Measurements from ENCODE around the gene CHD5. TPM values are rescaled to one million over a fixed set of nuclear protein-coding genes. Genes with fewer than 3 reads are reported as not detected.

Gene CHD5
- total RNA-seq, 1 experiment from 2014 or later = 1.6 TPM

DNA sequence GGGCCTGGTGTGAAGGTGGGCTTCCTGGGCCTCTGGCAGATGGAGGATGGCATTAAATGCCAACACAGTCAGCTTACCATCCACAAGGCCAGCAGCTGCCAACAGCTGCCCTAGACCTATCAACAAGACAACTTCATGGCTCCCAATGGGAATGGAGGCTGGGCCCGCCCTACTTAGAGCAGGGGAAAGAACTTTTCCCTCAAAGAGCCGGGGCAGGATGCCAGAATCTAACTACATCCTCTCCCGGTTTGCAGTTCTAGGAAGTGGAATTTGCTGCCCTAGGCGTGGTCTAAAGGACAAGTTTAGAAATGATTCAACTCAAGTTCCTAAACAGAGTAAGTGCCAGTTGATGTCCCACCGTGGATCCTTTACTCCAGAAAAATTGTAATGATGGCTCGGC lies 42.5 kb upstream of the CHD5 start:
- Histone ChIP-seq H3K14ac (ENCODE audit: insufficient read depth, low read length) (no peak overlapping the region), H3K56ac (ENCODE audit: insufficient read length, low read depth, low read length) (no peak overlapping the region), H3K23ac (ENCODE audit: insufficient read length, low read depth, low read length) (no peak overlapping the region), H3K18ac (ENCODE audit: insufficient read length, low read depth, low read length) (no peak overlapping the region), H3T11ph (ENCODE audit: low read length) (no peak overlapping the region), H2BK20ac (ENCODE audit: low read depth, low read length, poor library complexity, severe bottlenecking) (no peak overlapping the region), H3K4me1 (ENCODE audit: insufficient read depth, low read length) (no peaks in the 10 kb centered on the region), H2BK15ac (ENCODE audit: low read depth, low read length) (no peak overlapping the region), H3K23me2 (ENCODE audit: insufficient read length, low read depth, low read length, poor library complexity, severe bottlenecking) (no peaks in the 10 kb centered on the region), H3K27ac (ENCODE audit: insufficient read length, low read depth, low read length) (no peak overlapping the region), H2BK120ac (ENCODE audit: low read depth, low read length, poor library complexity, severe bottlenecking) (no peak overlapping the region), H3K9me3 (ENCODE audit: control insufficient read depth, low read depth, low read length) (no peaks in the 10 kb centered on the region), H2BK12ac (ENCODE audit: insufficient read length, low read depth, low read length) (no peak overlapping the region), H3K79me1 (ENCODE audit: insufficient read depth, low read depth, low read length, poor library complexity, severe bottlenecking) (peaks cover 3% of the 10 kb centered on the region), H2BK5ac (ENCODE audit: insufficient read length, low read length) (no peak overlapping the region), H3K9ac (ENCODE audit: extremely low read depth, insufficient read length, low read length) (no peak overlapping the region), H3K4me2 (ENCODE audit: insufficient read depth, insufficient read length, low read length) (no peak overlapping the region), H4K5ac (ENCODE audit: insufficient read length, low read depth, low read length) (no peak overlapping the region), H2AFZ (ENCODE audit: low read length) (no peak overlapping the region), H4K91ac (ENCODE audit: insufficient read length, low read depth, low read length) (no peak overlapping the region), H3K79me2 (ENCODE audit: insufficient read depth, low read length) (no peaks in the 10 kb centered on the region), H4K20me1 (ENCODE audit: control insufficient read depth, insufficient read depth, insufficient read length) (no peaks in the 10 kb centered on the region), H2AK5ac (ENCODE audit: insufficient read length, low read length) (no peak overlapping the region), H4K8ac (replicated peaks; ENCODE audit: insufficient read length, low read depth, low read length) (no peak overlapping the region), H3K4ac (ENCODE audit: low read depth, low read length) (no peak overlapping the region), H3K27me3 (ENCODE audit: insufficient read depth, low read length) (no peaks in the 10 kb centered on the region)
- H3K36me3 Mint-ChIP-seq (ENCODE audit: insufficient read depth in 1 of 3, low read depth in 3 of 3) = peaks cover 38 to 66% (median 48%) of the 10 kb centered on the region in 3 experiments; a peak in 6 of 7 replicates
- no peak overlapping the region for H3K4me3 Mint-ChIP-seq
- peaks cover 2 to 6% of the 10 kb centered on the region in 2 experiments; a peak in 2 of 4 replicates for H3K4me1 Mint-ChIP-seq
- no CpG with 5 or more reads among the region's 6 CpGs for WGBS (ENCODE audit: extremely low coverage, insufficient read length, low lambda C conversion rate)
- TF ChIP-seq, protein P1, sequence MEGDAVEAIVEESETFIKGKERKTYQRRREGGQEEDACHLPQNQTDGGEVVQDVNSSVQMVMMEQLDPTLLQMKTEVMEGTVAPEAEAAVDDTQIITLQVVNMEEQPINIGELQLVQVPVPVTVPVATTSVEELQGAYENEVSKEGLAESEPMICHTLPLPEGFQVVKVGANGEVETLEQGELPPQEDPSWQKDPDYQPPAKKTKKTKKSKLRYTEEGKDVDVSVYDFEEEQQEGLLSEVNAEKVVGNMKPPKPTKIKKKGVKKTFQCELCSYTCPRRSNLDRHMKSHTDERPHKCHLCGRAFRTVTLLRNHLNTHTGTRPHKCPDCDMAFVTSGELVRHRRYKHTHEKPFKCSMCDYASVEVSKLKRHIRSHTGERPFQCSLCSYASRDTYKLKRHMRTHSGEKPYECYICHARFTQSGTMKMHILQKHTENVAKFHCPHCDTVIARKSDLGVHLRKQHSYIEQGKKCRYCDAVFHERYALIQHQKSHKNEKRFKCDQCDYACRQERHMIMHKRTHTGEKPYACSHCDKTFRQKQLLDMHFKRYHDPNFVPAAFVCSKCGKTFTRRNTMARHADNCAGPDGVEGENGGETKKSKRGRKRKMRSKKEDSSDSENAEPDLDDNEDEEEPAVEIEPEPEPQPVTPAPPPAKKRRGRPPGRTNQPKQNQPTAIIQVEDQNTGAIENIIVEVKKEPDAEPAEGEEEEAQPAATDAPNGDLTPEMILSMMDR (conservative IDR thresholded peaks at IDR 0.05) = no peak
- H3K9me3 Mint-ChIP-seq = no peaks in the 10 kb centered on the region
- no peak for DNase-seq
- H3K27me3 Mint-ChIP-seq (ENCODE audit: low read depth) = no peaks in the 10 kb centered on the region; the same call in 1 of the 2 replicates
- H3K27ac Mint-ChIP-seq = no peak overlapping the region
